Daoy (cell line): Measurements from ENCODE around the gene ILDR2. TPM values are rescaled to one million over a fixed set of nuclear protein-coding genes. Genes with fewer than 3 reads are reported as not detected.
"Not testable (repeated sequence)": the region's sequence is repeated elsewhere in the genome, so short reads cannot be mapped to it uniquely, and the experiment has no call there.

Experiments
- DNase-seq: peaks from one replicate; pipeline ENCODE4 v3.0.0-alpha.2; 2015; ENCODE audit warnings: low read depth
- total RNA-seq: library from RNA; depleted of rRNA; stranded (reverse); fragments of >200 nt; shearing (Covaris generic); gene quantifications from 2 replicates; pipeline ENCODE4 v1.2.3, GENCODE V29; 2014; rRNA removed

The ILDR2 gene
- total RNA-seq, 1 experiment from 2014 or later: 15.7 TPM

GRCh38 chr1:166888373-166889111 is 86.8 kb downstream of the ILDR2 start:
- DNase-seq: peak; percentile 15

- DNase-seq: no peak
Observed at GRCh38 chr1:166884971-166885370, 90.4 kb downstream of the ILDR2 start.

GRCh38 chr1:166884040-166884642 is 91.2 kb downstream of the ILDR2 start:
- DNase-seq: peak; percentile 63

GRCh38 chr1:166882893-166883292 is 92.4 kb downstream of the ILDR2 start:
- no peak for DNase-seq

- DNase-seq: not testable (repeated sequence)
Observed at GRCh38 chr1:166878173-166878917, 97.0 kb downstream of the ILDR2 start.

GRCh38 chr1:166876540-166876838 is 98.9 kb downstream of the ILDR2 start:
- DNase-seq: no peak

GRCh38 chr1:166875734-166876539 is 99.4 kb downstream of the ILDR2 start, which contains the start of gene TADA1:
Gene TADA1, minus strand, starts transcription at chr1:166876264. Its CDS starts 31 bp downstream, at chr1:166876233.
- DNase-seq: peak; percentile 99

- no peak for DNase-seq
Observed at GRCh38 chr1:166875302-166875733, 100.0 kb downstream of the ILDR2 start.

GRCh38 chr1:166874464-166874863 is 100.9 kb downstream of the ILDR2 start:
- no peak for DNase-seq

- no peak for DNase-seq
Observed at GRCh38 chr1:166870584-166870983, 104.8 kb downstream of the ILDR2 start.

- DNase-seq: no peak
Observed at GRCh38 chr1:166869318-166870099, 105.8 kb downstream of the ILDR2 start.

- no peak for DNase-seq
Observed at GRCh38 chr1:166868639-166869038, 106.7 kb downstream of the ILDR2 start.

- no peak for DNase-seq
Observed at GRCh38 chr1:166865926-166866325, 109.4 kb downstream of the ILDR2 start.

- DNase-seq: no peak
Observed at GRCh38 chr1:166859597-166859996, 115.7 kb downstream of the ILDR2 start.

- DNase-seq: no peak
Observed at GRCh38 chr1:166858726-166859419, 116.5 kb downstream of the ILDR2 start.

Other genes starting within 250 kb of the ILDR2 start
- 30.8 and 37.1 TPM in 2 replicates for gene POGK, start 136.1 kb downstream of the ILDR2 start, total RNA-seq
- 15.3 and 19.8 TPM in 2 replicates for gene TADA1, start 99.3 kb downstream of the ILDR2 start, total RNA-seq
- 0.11 TPM in 1 of 2 replicates, not detected in the other for gene MAEL, start 13.7 kb upstream of the ILDR2 start, total RNA-seq
- gene GPA33, start 114.8 kb upstream of the ILDR2 start, total RNA-seq: not detected in 2 replicates
- gene STYXL2, start 118.5 kb upstream of the ILDR2 start, total RNA-seq: not detected in 2 replicates
- gene POU2F1, start 245.3 kb upstream of the ILDR2 start, total RNA-seq: 5.6 TPM in 2 replicates